LNCaP clone FGC (cell line): Measurements from ENCODE around the gene CACNA1E.

Experiments used
- DNase-seq: peaks from one replicate; pipeline ENCODE4 v3.0.0-alpha.2; 2011; ENCODE audit warnings: low read depth
- H3K4me3 ChIP-seq: 2 replicates; pipeline ENCODE4 v1.5.1; 2011; ENCODE audit warnings: mild to moderate bottlenecking, low read depth, low read length, control low read depth
- CTCF ChIP-seq: IDR thresholded peaks from 2 replicates; pipeline ENCODE4 v1.5.1; 2012; ENCODE audit warnings: mild to moderate bottlenecking; ENCODE audit not compliant: control insufficient read depth, insufficient read depth; ENCODE audit errors: extremely low read depth

Gene CACNA1E

GRCh38 chr1:181593042-181593441 lies 109.7 kb downstream of the CACNA1E start:
- no peak overlapping the region for H3K4me3 ChIP-seq
- no peak for TF ChIP-seq CTCF
- no peak for DNase-seq

GRCh38 chr1:181594553-181594952 lies 111.2 kb downstream of the CACNA1E start:
- no peak overlapping the region for H3K4me3 ChIP-seq
- no peak for DNase-seq
- no peak for TF ChIP-seq CTCF

- no peak for DNase-seq
- no peak for TF ChIP-seq CTCF
- H3K4me3 ChIP-seq: no peak overlapping the region
Measured at GRCh38 chr1:181595234-181595633, 111.9 kb downstream of the CACNA1E start.

GRCh38 chr1:181601186-181601950 lies 118.1 kb downstream of the CACNA1E start:
- no peak for TF ChIP-seq CTCF
- DNase-seq: no peak
- H3K4me3 ChIP-seq: no peak overlapping the region

GRCh38 chr1:181603735-181604410 lies 120.6 kb downstream of the CACNA1E start:
- no peak for DNase-seq
- no peak for TF ChIP-seq CTCF
- H3K4me3 ChIP-seq: no peak overlapping the region

GRCh38 chr1:181604482-181605249 lies 121.3 kb downstream of the CACNA1E start:
- no peak overlapping the region for H3K4me3 ChIP-seq
- TF ChIP-seq CTCF: no peak
- no peak for DNase-seq
